Gastroesophageal sphincter (tissue), 3 donors: ENCODE measurements around the gene USP15.
"Not testable (repeated sequence)": the region's sequence is repeated elsewhere in the genome, so short reads cannot be mapped to it uniquely, and the experiment has no call there.

ENCODE experiments used
- CTCF ChIP-seq, 4 experiments: fragments of 200-600 bp in 2 of 4; fragments of 450-650 bp in 2 of 4; sonication (generic) in 1 of 4; IDR thresholded peaks; one replicate each; pipeline ENCODE4 v1.5.1; 2017 to 2019; ENCODE audit warnings: antibody characterized with exemption in 4 of 4, mild to moderate bottlenecking in 2 of 4, moderate library complexity in 2 of 4
- POLR2A ChIP-seq, 2 donors: fragments of 450-650 bp; IDR thresholded peaks; one replicate each; pipeline ENCODE4 v1.6.1; 2017; ENCODE audit warnings: antibody characterized with exemption in 2 of 2, mild to moderate bottlenecking in 2 of 2, moderate library complexity in 1 of 2
- POLR2AphosphoS5 ChIP-seq: sonication (generic); formaldehyde crosslinking; IDR thresholded peaks from one replicate; pipeline ENCODE4 v1.6.1; 2017; ENCODE audit warnings: antibody characterized with exemption

- TF ChIP-seq POLR2A (IDR thresholded peaks at IDR 0.05); CTCF (IDR thresholded peaks at IDR 0.05); POLR2AphosphoS5: not testable (repeated sequence)
Observed at GRCh38 chr12:62337643-62338042, 77.4 kb downstream of the USP15 start.
